ENCODE measurements around the gene C5orf24.
"Not testable (repeated sequence)": the region's sequence is repeated elsewhere in the genome, so short reads cannot be mapped to it uniquely, and the experiment has no call there.

C5orf24 gene

GRCh38 chr5:134856465-134856864, 10.7 kb downstream of the C5orf24 start:
- not testable (repeated sequence) for DNase-seq (ENCODE audit: low read depth, low spot score)

- DNase-seq (ENCODE audit: low read depth, low spot score): no peak
These were observed 11.6 kb downstream of the C5orf24 start for GRCh38 chr5:134857401-134857800.

GRCh38 chr5:134864707-134865106, 18.9 kb downstream of the C5orf24 start:
- no peak for DNase-seq (ENCODE audit: low read depth, low spot score)

- no peak for DNase-seq (ENCODE audit: low read depth, low spot score)
These were observed 27.7 kb downstream of the C5orf24 start for GRCh38 chr5:134873494-134873893.

- peak; percentile 93 for DNase-seq (ENCODE audit: low read depth, low spot score)
These were observed 28.4 kb downstream of the C5orf24 start, which contains the start of gene TXNDC15 for GRCh38 chr5:134873987-134874830. TSS of gene TXNDC15 (plus strand) at chr5:134874371. CDS start at chr5:134874428, 57 bp downstream.

GRCh38 chr5:134874831-134875655, 29.3 kb downstream of the C5orf24 start:
- peak; percentile 47 for DNase-seq (ENCODE audit: low read depth, low spot score)

- no peak for DNase-seq (ENCODE audit: low read depth, low spot score)
These were observed 31.4 kb downstream of the C5orf24 start for GRCh38 chr5:134877159-134877558.

GRCh38 chr5:134878403-134878802, 32.6 kb downstream of the C5orf24 start:
- DNase-seq (ENCODE audit: low read depth, low spot score): no peak

GRCh38 chr5:134879456-134879855, 33.7 kb downstream of the C5orf24 start:
- DNase-seq (ENCODE audit: low read depth, low spot score): no peak

- DNase-seq (ENCODE audit: low read depth, low spot score): not testable (repeated sequence)
These were observed 35.2 kb downstream of the C5orf24 start for GRCh38 chr5:134880937-134881336.

- not testable (repeated sequence) for DNase-seq (ENCODE audit: low read depth, low spot score)
These were observed 35.9 kb downstream of the C5orf24 start for GRCh38 chr5:134881711-134882110.

GRCh38 chr5:134887593-134888159, 41.9 kb downstream of the C5orf24 start:
- DNase-seq (ENCODE audit: low read depth, low spot score): peak; percentile 9

GRCh38 chr5:134889335-134889734, 43.6 kb downstream of the C5orf24 start:
- no peak for DNase-seq (ENCODE audit: low read depth, low spot score)

- DNase-seq (ENCODE audit: low read depth, low spot score): no peak
These were observed 45.7 kb downstream of the C5orf24 start for GRCh38 chr5:134891473-134891872.

GRCh38 chr5:134892282-134892681, 46.5 kb downstream of the C5orf24 start:
- DNase-seq (ENCODE audit: low read depth, low spot score): no peak

GRCh38 chr5:134892926-134893325, 47.2 kb downstream of the C5orf24 start:
- DNase-seq (ENCODE audit: low read depth, low spot score): no peak

- DNase-seq (ENCODE audit: low read depth, low spot score): no peak
These were observed 48.2 kb downstream of the C5orf24 start for GRCh38 chr5:134893748-134894505.

- no peak for DNase-seq (ENCODE audit: low read depth, low spot score)
These were observed 56.5 kb downstream of the C5orf24 start for GRCh38 chr5:134902071-134902801.

GRCh38 chr5:134904610-134905245, 59.0 kb downstream of the C5orf24 start, which contains the start of gene PCBD2:
TSS of gene PCBD2 (plus strand) at chr5:134905131. CDS start at chr5:134905140, 9 bp downstream.
- DNase-seq (ENCODE audit: low read depth, low spot score): peak; percentile 95

All from ELF-1 (cell line).